NCI-H345 (cell line): ENCODE measurements around the gene GATA3.

Source experiments
- DNase-seq: peaks from one replicate; lab custom pipeline; 2025; lab: John Stamatoyannopoulos, UW

GATA3 gene

GRCh38 chr10:8100366-8100765, 45.9 kb downstream of the GATA3 start:
- no peak for DNase-seq

GRCh38 chr10:8102708-8103401, 48.4 kb downstream of the GATA3 start:
- peak; percentile 9 for DNase-seq

DNA sequence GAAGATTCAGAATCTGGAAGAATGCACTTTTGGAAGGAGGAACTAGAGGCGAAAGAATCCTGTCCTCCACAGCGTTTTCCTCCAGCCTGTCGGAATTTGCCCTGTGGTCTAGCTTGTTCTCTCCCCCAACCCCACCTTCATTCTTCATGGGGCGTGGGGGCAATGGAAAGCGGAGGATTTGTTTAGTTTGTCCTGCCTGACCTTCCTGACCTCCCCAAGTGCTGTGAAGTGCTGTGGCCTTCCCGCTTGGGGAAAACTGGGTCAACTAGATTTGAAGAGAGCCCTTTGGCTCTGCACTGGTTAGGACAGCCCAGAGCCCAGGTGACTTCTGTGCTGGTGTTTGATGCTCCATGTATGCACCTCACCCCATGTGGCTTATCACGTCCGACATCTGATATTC, 49.1 kb downstream of the GATA3 start:
- DNase-seq = no peak

GRCh38 chr10:8104005-8104404, 49.5 kb downstream of the GATA3 start:
- no peak for DNase-seq

GRCh38 chr10:8104721-8105120, 50.2 kb downstream of the GATA3 start:
- no peak for DNase-seq

DNA sequence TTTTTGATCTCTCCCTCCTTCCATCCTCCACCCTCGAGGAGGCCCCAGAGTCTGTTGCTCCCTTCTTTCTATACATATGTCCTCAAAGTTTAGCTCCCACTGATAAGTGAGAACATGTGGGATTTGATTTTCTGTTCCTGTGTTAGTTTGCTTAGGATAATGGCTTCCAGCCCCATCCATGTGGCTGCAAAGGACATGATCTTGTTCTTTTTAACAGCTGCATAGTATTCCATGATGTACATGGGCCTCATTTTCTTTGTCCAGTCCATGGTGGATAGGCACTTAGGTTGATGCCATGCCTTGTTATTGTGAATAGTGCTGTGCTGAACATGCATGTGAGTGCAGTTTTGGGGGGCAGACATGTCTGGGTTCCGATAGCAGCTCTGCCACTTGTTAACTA, 51.4 kb downstream of the GATA3 start:
- DNase-seq = no peak

- no peak for DNase-seq
These were observed 57.9 kb downstream of the GATA3 start for GRCh38 chr10:8112230-8112905.

DNA sequence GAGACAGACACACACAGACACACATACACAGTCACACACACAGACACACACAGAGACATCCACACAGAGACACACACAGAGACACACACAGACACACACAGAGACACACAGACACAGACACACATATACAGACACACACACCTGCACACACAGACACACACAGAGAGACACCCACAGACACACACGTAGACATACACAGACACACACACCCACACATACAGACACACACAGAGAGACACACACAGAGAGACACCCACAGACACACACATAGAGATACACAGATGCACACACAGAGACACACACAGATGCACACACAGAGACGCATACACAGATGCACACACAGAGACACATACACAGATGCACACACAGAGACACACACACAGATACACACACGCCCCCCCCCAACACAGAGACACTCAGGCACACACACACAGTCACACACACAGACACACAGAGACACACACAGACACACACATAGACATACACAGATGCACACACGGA, 58.5 kb downstream of the GATA3 start:
- no peak for DNase-seq

- DNase-seq = no peak
These were observed 59.1 kb downstream of the GATA3 start for GRCh38 chr10:8113616-8114015.

- no peak for DNase-seq
These were observed 60.5 kb downstream of the GATA3 start for GRCh38 chr10:8114741-8115617.

DNA sequence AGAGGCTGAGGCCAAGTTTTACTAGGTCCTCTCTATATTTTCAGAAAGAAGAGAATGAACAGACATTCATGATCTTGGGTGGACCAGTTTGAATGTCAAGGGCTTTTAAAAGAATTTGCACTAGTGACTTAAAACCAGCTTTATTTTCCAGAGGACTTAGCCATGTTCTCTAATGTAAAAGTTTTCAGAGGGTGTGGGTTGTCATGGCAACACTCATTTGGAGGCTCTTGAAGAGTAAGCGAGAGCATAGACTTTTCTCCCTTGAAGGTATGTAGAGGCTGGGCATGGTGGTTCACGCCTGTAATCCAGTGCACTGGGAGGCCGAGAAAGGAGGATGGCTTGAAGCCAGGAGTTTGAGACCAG, 61.1 kb downstream of the GATA3 start:
- no peak for DNase-seq

GRCh38 chr10:8116474-8116873, 62.0 kb downstream of the GATA3 start:
- DNase-seq = no peak

GRCh38 chr10:8116926-8117493, 62.5 kb downstream of the GATA3 start:
- DNase-seq = no peak

DNA sequence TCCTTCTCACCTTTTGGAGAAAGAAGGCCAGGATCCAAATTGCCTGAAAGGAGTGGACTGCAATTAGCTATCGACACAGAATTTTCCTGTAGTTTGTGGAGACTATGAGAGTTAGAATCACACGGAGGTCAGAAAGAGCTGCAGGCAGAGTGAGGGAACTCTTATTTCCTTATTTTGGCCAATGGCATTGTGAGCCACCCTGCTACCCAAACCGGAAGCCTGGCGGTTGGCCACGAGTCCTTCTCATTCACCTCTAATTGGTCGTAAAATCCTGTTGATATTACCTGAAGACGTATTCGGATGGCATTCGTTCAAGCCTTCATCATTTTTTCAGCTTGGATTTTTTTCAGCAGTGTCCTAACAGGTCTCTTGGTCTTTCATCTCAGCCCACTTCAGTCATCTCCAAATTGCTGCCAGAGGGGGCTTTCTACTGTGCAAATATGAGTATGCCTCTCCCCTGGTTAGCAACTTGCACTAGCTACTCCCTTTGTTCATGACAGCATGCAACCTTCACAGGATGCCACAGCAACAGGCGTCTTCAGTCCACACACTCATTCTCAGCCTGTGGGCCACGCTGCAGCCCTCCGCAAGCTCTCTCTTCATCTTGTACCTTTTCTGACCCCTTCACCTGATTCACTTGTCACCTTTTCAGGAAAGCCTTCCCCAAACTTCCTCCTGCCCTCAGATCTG, 66.9 kb downstream of the GATA3 start:
- DNase-seq = no peak

- no peak for DNase-seq
These were observed 68.3 kb downstream of the GATA3 start for GRCh38 chr10:8122611-8123369.

- no peak for DNase-seq
These were observed 69.9 kb downstream of the GATA3 start for GRCh38 chr10:8124436-8124835.
